Astrocyte of the hippocampus (primary cell): ENCODE measurements around the gene SH3BGRL2.

Experiments used
- DNase-seq: peaks from one replicate; pipeline ENCODE4 v3.0.0; 2011; ENCODE audit warnings: low read depth, low spot score

The SH3BGRL2 gene

GRCh38 chr6:79630883-79631692 lies at the start of gene SH3BGRL2:
Gene SH3BGRL2 (plus strand): TSS chr6:79631329. CDS start chr6:79631462, 133 bp downstream.
- peak; percentile 88 for DNase-seq

- no peak for DNase-seq
Observed at GRCh38 chr6:79584332-79584731, 46.8 kb upstream of the SH3BGRL2 start.

GRCh38 chr6:79586548-79586947 lies 44.6 kb upstream of the SH3BGRL2 start:
- peak; percentile 30 for DNase-seq

- DNase-seq: no peak
Observed at GRCh38 chr6:79589701-79590100, 41.4 kb upstream of the SH3BGRL2 start.

- no peak for DNase-seq
Observed at GRCh38 chr6:79597155-79597554, 34.0 kb upstream of the SH3BGRL2 start.

- DNase-seq: no peak
Observed at GRCh38 chr6:79598012-79598411, 33.1 kb upstream of the SH3BGRL2 start.

- no peak for DNase-seq
Observed at GRCh38 chr6:79599725-79600259, 31.3 kb upstream of the SH3BGRL2 start.

GRCh38 chr6:79600313-79600712 lies 30.8 kb upstream of the SH3BGRL2 start:
- DNase-seq: no peak

GRCh38 chr6:79600812-79601609 lies 30.1 kb upstream of the SH3BGRL2 start:
- DNase-seq: peak; percentile 76

GRCh38 chr6:79602859-79603258 lies 28.3 kb upstream of the SH3BGRL2 start:
- no peak for DNase-seq

GRCh38 chr6:79604583-79605037 lies 26.5 kb upstream of the SH3BGRL2 start:
- peak; percentile 86 for DNase-seq

- no peak for DNase-seq
Observed at GRCh38 chr6:79605061-79605460, 26.1 kb upstream of the SH3BGRL2 start.

- DNase-seq: no peak
Observed at GRCh38 chr6:79605968-79606764, 25.0 kb upstream of the SH3BGRL2 start.

- DNase-seq: peak; percentile 9
Observed at GRCh38 chr6:79607000-79607399, 24.1 kb upstream of the SH3BGRL2 start.

- DNase-seq: no peak
Observed at GRCh38 chr6:79608334-79609224, 22.6 kb upstream of the SH3BGRL2 start.

GRCh38 chr6:79609225-79609595 lies 21.9 kb upstream of the SH3BGRL2 start:
- DNase-seq: no peak

- DNase-seq: no peak
Observed at GRCh38 chr6:79610306-79611009, 20.7 kb upstream of the SH3BGRL2 start.

GRCh38 chr6:79612457-79612856 lies 18.7 kb upstream of the SH3BGRL2 start:
- DNase-seq: no peak

GRCh38 chr6:79612918-79613317 lies 18.2 kb upstream of the SH3BGRL2 start:
- no peak for DNase-seq

GRCh38 chr6:79613912-79614311 lies 17.2 kb upstream of the SH3BGRL2 start:
- DNase-seq: no peak
